OCI-LY3 (cell line): ENCODE results near the gene ASCC2.

Experiments used
- H2AFZ ChIP-seq: fragments of 200-600, 300-600 bp; shearing (Covaris generic); 2 replicates; pipeline ENCODE4 v1.6.0; 2014; ENCODE audit warnings: antibody characterized with exemption, low read depth, low read length
- H3K27ac ChIP-seq: fragments of 200-600, 300-600 bp; sonication (generic); 2 replicates; pipeline ENCODE4 v1.5.1; 2014; ENCODE audit warnings: mild to moderate bottlenecking, low read length, moderate library complexity, mixed read lengths
- H3K27me3 ChIP-seq: fragments of 200-600, 300-600 bp; sonication (generic); 2 replicates; pipeline ENCODE4 v1.6.1; 2014; ENCODE audit warnings: low read depth, low read length, mixed read lengths
- H3K36me3 ChIP-seq: fragments of 200-600, 300-600 bp; sonication (generic); replicated peaks from 2 replicates; pipeline ENCODE3; 2014; ENCODE audit warnings: low read depth, low read length, mixed read lengths
- H3K4me1 ChIP-seq: fragments of 300-600, 200-600 bp; sonication (generic); 2 replicates; pipeline ENCODE4 v1.6.1; 2014; ENCODE audit warnings: low read length, mixed read lengths
- H3K4me2 ChIP-seq: fragments of 200-600, 300-600 bp; sonication (generic); 2 replicates; pipeline ENCODE4 v1.6.1; 2014; ENCODE audit warnings: low read length, mixed read lengths
- H3K4me3 ChIP-seq: fragments of 300-600, 200-600 bp; sonication (generic); 2 replicates; pipeline ENCODE4 v1.5.1; 2014; ENCODE audit warnings: antibody characterized with exemption, mild to moderate bottlenecking, low read length, moderate library complexity
- H3K79me2 ChIP-seq: fragments of 300-600, 200-600 bp; shearing (Covaris generic); 2 replicates; pipeline ENCODE4 v1.6.1; 2014; ENCODE audit warnings: mild to moderate bottlenecking, low read length, mixed read lengths
- H3K9ac ChIP-seq: fragments of 300-600, 200-600 bp; shearing (Covaris generic); 2 replicates; pipeline ENCODE4 v1.6.0; 2014; ENCODE audit warnings: mild to moderate bottlenecking, low read length, moderate library complexity
- H3K9me3 ChIP-seq: fragments of 200-600, 300-600 bp; shearing (Covaris generic); 2 replicates; pipeline ENCODE4 v1.6.1; 2014; ENCODE audit warnings: low read length, mixed read lengths; ENCODE audit not compliant: insufficient read depth
- H4K20me1 ChIP-seq: fragments of 200-600, 300-600 bp; sonication (generic); 2 replicates; pipeline ENCODE4 v1.6.1; 2016; ENCODE audit warnings: low read length, mixed read lengths; ENCODE audit not compliant: insufficient read depth
- EZH2phosphoT487 ChIP-seq: fragments of 200-600 bp; shearing (Covaris generic); IDR thresholded peaks from 2 replicates; pipeline ENCODE4 v1.6.1; 2018; ENCODE audit warnings: antibody characterized with exemption, mixed run types, low read depth
- TF ChIP-seq, protein P1 (sequence below): fragments of 200-600, 300-600 bp; sonication (generic); IDR thresholded peaks from 2 replicates; pipeline ENCODE4 v1.5.1; 2014; ENCODE audit warnings: antibody characterized with exemption, low read length, low read depth

The ASCC2 gene

DNA sequence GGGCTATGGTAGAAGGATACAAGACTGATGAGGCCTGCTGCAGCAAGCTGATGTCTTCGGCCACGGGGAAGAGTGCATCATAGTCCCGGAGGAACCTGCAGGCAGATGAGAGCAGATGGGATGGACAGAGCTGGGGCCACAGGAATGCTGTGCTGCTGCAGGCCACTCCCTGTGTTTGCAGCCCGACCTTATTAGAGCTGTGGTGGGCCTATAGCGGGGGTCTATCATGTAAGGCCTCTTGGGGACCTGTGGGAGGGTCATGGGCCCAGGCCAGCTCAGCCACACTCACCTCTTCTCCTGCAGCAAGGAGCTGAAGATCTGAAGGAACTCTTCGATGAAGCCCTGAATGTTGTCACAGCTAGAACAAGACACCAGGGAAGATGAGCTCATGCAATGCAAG lies 31.9 kb downstream of the ASCC2 start:
- no peak overlapping the region for H2AFZ ChIP-seq
- H3K36me3 ChIP-seq = peaks cover 49% of the 10 kb centered on the region
- H3K4me1 ChIP-seq = no peaks in the 10 kb centered on the region

DNA sequence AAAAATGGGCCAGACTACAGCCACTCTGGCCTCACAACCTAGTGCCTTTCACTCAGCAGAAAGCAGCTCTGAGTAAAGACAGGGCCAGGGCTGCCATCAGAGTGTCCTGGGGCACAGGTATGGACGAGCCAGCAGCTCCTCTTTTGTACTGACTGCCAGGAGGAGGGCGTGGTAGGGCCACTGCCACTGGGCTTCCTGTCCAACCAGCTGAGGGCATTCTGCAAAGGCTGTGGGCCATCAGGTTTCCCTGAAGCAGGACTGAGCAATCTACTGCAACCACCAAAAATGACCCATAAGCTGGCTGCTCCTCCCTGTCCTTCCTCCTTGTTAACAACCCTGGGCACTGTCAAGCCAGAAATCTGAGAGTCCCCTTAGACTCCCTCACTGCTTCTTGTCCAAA lies 33.1 kb downstream of the ASCC2 start:
- Histone ChIP-seq H3K27me3 (no peaks in the 10 kb centered on the region), H3K4me3 (no peak overlapping the region), H3K36me3 (peaks cover 46% of the 10 kb centered on the region), H2AFZ (no peak overlapping the region), H3K4me2 (no peak overlapping the region), H3K27ac (no peak overlapping the region), H3K9ac (no peak overlapping the region), H3K9me3 (no peaks in the 10 kb centered on the region), H4K20me1 (no peaks in the 10 kb centered on the region), H3K4me1 (no peaks in the 10 kb centered on the region), H3K79me2 (no peaks in the 10 kb centered on the region)
- no peak for TF ChIP-seq EZH2phosphoT487
- TF ChIP-seq, protein P1, sequence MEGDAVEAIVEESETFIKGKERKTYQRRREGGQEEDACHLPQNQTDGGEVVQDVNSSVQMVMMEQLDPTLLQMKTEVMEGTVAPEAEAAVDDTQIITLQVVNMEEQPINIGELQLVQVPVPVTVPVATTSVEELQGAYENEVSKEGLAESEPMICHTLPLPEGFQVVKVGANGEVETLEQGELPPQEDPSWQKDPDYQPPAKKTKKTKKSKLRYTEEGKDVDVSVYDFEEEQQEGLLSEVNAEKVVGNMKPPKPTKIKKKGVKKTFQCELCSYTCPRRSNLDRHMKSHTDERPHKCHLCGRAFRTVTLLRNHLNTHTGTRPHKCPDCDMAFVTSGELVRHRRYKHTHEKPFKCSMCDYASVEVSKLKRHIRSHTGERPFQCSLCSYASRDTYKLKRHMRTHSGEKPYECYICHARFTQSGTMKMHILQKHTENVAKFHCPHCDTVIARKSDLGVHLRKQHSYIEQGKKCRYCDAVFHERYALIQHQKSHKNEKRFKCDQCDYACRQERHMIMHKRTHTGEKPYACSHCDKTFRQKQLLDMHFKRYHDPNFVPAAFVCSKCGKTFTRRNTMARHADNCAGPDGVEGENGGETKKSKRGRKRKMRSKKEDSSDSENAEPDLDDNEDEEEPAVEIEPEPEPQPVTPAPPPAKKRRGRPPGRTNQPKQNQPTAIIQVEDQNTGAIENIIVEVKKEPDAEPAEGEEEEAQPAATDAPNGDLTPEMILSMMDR = no peak

More for the DNA sequence above, 31.9 kb downstream of the ASCC2 start:
- Histone ChIP-seq H3K4me3 (no peak overlapping the region), H3K9me3 (no peaks in the 10 kb centered on the region), H3K27me3 (no peaks in the 10 kb centered on the region), H3K9ac (no peak overlapping the region), H4K20me1 (no peaks in the 10 kb centered on the region), H3K27ac (no peak overlapping the region), H3K79me2 (no peaks in the 10 kb centered on the region), H3K4me2 (no peak overlapping the region)
- TF ChIP-seq, protein P1 = no peak
- TF ChIP-seq EZH2phosphoT487 = no peak

DNA sequence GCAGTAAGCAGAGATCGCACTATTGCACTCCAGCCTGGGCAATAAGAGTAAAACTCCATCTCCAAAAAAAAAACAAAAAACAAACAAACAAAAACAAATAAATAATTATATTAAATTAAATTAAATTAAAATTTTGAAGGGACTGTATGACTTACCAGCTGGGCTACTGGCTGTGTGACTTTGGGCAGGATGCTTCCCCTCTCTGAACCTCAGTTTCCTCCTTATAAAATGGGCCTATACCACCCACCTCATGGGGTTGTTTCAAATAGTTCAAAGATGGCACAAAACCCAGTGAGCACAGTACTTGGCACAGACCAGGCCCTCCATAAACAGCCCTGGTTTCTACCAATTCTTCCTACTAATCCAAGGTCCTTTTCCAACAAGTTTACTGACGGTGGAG lies 34.9 kb downstream of the ASCC2 start:
- no peak for TF ChIP-seq EZH2phosphoT487
- TF ChIP-seq, protein P1 = no peak
- Histone ChIP-seq H3K4me2 (no peak overlapping the region), H3K4me1 (peaks cover 4% of the 10 kb centered on the region), H3K36me3 (peaks cover 49% of the 10 kb centered on the region), H4K20me1 (no peaks in the 10 kb centered on the region), H3K79me2 (no peaks in the 10 kb centered on the region), H2AFZ (no peak overlapping the region), H3K27ac (no peak overlapping the region), H3K27me3 (no peaks in the 10 kb centered on the region), H3K9me3 (no peaks in the 10 kb centered on the region), H3K4me3 (no peak overlapping the region), H3K9ac (no peak overlapping the region)

DNA sequence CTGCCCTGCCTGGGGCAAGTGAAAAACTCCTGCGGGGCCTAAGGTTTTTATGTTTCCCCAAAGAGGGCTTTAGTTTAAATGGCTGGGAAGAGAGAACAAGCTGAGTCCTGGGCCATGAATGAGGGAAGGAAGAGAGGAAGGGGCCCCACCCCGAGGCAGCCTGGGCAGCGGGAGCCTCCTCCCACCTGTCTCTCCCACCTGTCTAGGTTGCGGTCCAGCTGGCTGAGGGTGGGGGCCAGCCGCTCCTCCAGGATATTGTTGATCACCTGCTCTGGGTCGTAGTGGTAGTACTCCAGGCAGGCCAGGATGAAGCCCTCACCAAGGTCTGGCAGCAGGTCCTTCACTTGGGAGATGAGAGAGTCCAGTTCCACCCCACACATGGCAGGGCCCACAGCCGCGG lies 36.3 kb downstream of the ASCC2 start:
- Histone ChIP-seq H3K9me3 (no peaks in the 10 kb centered on the region), H3K4me1 (peaks cover 18% of the 10 kb centered on the region), H3K79me2 (no peaks in the 10 kb centered on the region), H2AFZ (no peak overlapping the region), H3K4me3 (no peak overlapping the region), H3K27me3 (no peaks in the 10 kb centered on the region), H3K27ac (no peak overlapping the region), H3K36me3 (peaks cover 53% of the 10 kb centered on the region), H3K4me2 (no peak overlapping the region), H4K20me1 (no peaks in the 10 kb centered on the region), H3K9ac (no peak overlapping the region)
- TF ChIP-seq, protein P1 = no peak
- no peak for TF ChIP-seq EZH2phosphoT487
